Activated naive CD4-positive, alpha-beta T cell treated with anti-CD3 and anti-CD28 coated beads, Interleukin-2, amount 50 U/mL, for 24 hours (primary cell): ENCODE results near the gene PROCA1.
A peak's percentile ranks its signal among the peaks of the same experiment; 100 is the strongest.

Experiments
- H3K27ac Mint-ChIP-seq: one replicate; pipeline ENCODE4 v1.8.0; 2021; ENCODE audit warnings: mild to moderate bottlenecking, mixed read lengths
- H3K27me3 Mint-ChIP-seq: one replicate; pipeline ENCODE4 v1.8.0; 2021; ENCODE audit warnings: mixed read lengths
- H3K36me3 Mint-ChIP-seq: one replicate; pipeline ENCODE4 v1.8.0; 2021; ENCODE audit warnings: mixed read lengths
- H3K4me1 Mint-ChIP-seq: one replicate; pipeline ENCODE4 v1.8.0; 2021; ENCODE audit warnings: mixed read lengths
- H3K4me3 Mint-ChIP-seq: one replicate; pipeline ENCODE4 v1.8.0; 2021; ENCODE audit warnings: mild to moderate bottlenecking, mixed read lengths
- H3K9me3 Mint-ChIP-seq: one replicate; pipeline ENCODE4 v1.8.0; 2021; ENCODE audit warnings: mixed read lengths

Gene PROCA1

GRCh38 chr17:28706471-28707338, 5.0 kb downstream of the PROCA1 start:
- Mint-ChIP-seq H3K27ac (no peak overlapping the region), H3K4me1 (peaks cover 11% of the 10 kb centered on the region), H3K4me3 (no peak overlapping the region), H3K9me3 (no peaks in the 10 kb centered on the region), H3K27me3 (no peaks in the 10 kb centered on the region), H3K36me3 (peaks cover 6% of the 10 kb centered on the region)

- no peaks in the 10 kb centered on the region for H3K27me3 Mint-ChIP-seq
- peaks cover 7% of the 10 kb centered on the region for H3K4me1 Mint-ChIP-seq
- H3K27ac Mint-ChIP-seq: peak overlapping the region; percentile 57
- peaks cover 6% of the 10 kb centered on the region for H3K36me3 Mint-ChIP-seq
- no peaks in the 10 kb centered on the region for H3K9me3 Mint-ChIP-seq
- H3K4me3 Mint-ChIP-seq: no peak overlapping the region
Observed at GRCh38 chr17:28705728-28706334, 5.9 kb downstream of the PROCA1 start.

GRCh38 chr17:28705074-28705659, 6.5 kb downstream of the PROCA1 start:
- Mint-ChIP-seq H3K27ac (peak overlapping the region; percentile 35), H3K27me3 (no peaks in the 10 kb centered on the region), H3K36me3 (peaks cover 6% of the 10 kb centered on the region), H3K4me1 (peaks cover 3% of the 10 kb centered on the region), H3K9me3 (no peaks in the 10 kb centered on the region), H3K4me3 (no peak overlapping the region)

- no peak overlapping the region for H3K27ac Mint-ChIP-seq
- peaks cover 3% of the 10 kb centered on the region for H3K4me1 Mint-ChIP-seq
- no peaks in the 10 kb centered on the region for H3K9me3 Mint-ChIP-seq
- no peaks in the 10 kb centered on the region for H3K27me3 Mint-ChIP-seq
- peaks cover 6% of the 10 kb centered on the region for H3K36me3 Mint-ChIP-seq
- H3K4me3 Mint-ChIP-seq: no peak overlapping the region
Observed at GRCh38 chr17:28704219-28704858, 7.3 kb downstream of the PROCA1 start.

GRCh38 chr17:28703552-28704218, 8.0 kb downstream of the PROCA1 start:
- Mint-ChIP-seq H3K4me3 (no peak overlapping the region), H3K36me3 (peaks cover 6% of the 10 kb centered on the region), H3K4me1 (peaks cover 3% of the 10 kb centered on the region), H3K9me3 (no peaks in the 10 kb centered on the region), H3K27me3 (no peaks in the 10 kb centered on the region), H3K27ac (no peak overlapping the region)

- Mint-ChIP-seq H3K4me1 (peaks cover 3% of the 10 kb centered on the region), H3K4me3 (no peak overlapping the region), H3K9me3 (no peaks in the 10 kb centered on the region), H3K36me3 (peaks cover 8% of the 10 kb centered on the region), H3K27me3 (no peaks in the 10 kb centered on the region), H3K27ac (peak overlapping the region; percentile 15)
Observed at GRCh38 chr17:28702752-28703150, 8.9 kb downstream of the PROCA1 start.

GRCh38 chr17:28702026-28702751, 9.5 kb downstream of the PROCA1 start:
- Mint-ChIP-seq H3K9me3 (no peaks in the 10 kb centered on the region), H3K4me1 (peaks cover under 1% of the 10 kb centered on the region), H3K36me3 (peaks cover 8% of the 10 kb centered on the region), H3K4me3 (no peak overlapping the region), H3K27me3 (no peaks in the 10 kb centered on the region), H3K27ac (peak overlapping the region; percentile 66)

GRCh38 chr17:28700830-28701492, 10.7 kb downstream of the PROCA1 start:
- H3K4me3 Mint-ChIP-seq: no peak overlapping the region
- H3K4me1 Mint-ChIP-seq: no peaks in the 10 kb centered on the region
- H3K27me3 Mint-ChIP-seq: no peaks in the 10 kb centered on the region
- H3K9me3 Mint-ChIP-seq: no peaks in the 10 kb centered on the region
- peak overlapping the region; percentile 35 for H3K27ac Mint-ChIP-seq
- peaks cover 8% of the 10 kb centered on the region for H3K36me3 Mint-ChIP-seq

- no peak overlapping the region for H3K4me3 Mint-ChIP-seq
Observed at GRCh38 chr17:28700278-28700677, 11.4 kb downstream of the PROCA1 start.

GRCh38 chr17:28698253-28698941, 13.3 kb downstream of the PROCA1 start:
- H3K36me3 Mint-ChIP-seq: peaks cover 13% of the 10 kb centered on the region

More at GRCh38 chr17:28700278-28700677, 11.4 kb downstream of the PROCA1 start:
- Mint-ChIP-seq H3K36me3 (peaks cover 8% of the 10 kb centered on the region), H3K27me3 (no peaks in the 10 kb centered on the region), H3K27ac (no peak overlapping the region), H3K9me3 (no peaks in the 10 kb centered on the region), H3K4me1 (no peaks in the 10 kb centered on the region)

GRCh38 chr17:28693869-28694268, 17.8 kb downstream of the PROCA1 start:
- Mint-ChIP-seq H3K4me1 (no peaks in the 10 kb centered on the region), H3K27ac (no peak overlapping the region), H3K27me3 (no peaks in the 10 kb centered on the region), H3K36me3 (peaks cover 12% of the 10 kb centered on the region), H3K4me3 (no peak overlapping the region), H3K9me3 (no peaks in the 10 kb centered on the region)

More at GRCh38 chr17:28698253-28698941, 13.3 kb downstream of the PROCA1 start:
- H3K27me3 Mint-ChIP-seq: no peaks in the 10 kb centered on the region
- no peaks in the 10 kb centered on the region for H3K9me3 Mint-ChIP-seq
- H3K27ac Mint-ChIP-seq: peak overlapping the region; percentile 76
- no peaks in the 10 kb centered on the region for H3K4me1 Mint-ChIP-seq
- no peak overlapping the region for H3K4me3 Mint-ChIP-seq

- no peak overlapping the region for H3K27ac Mint-ChIP-seq
- H3K4me3 Mint-ChIP-seq: no peak overlapping the region
- H3K4me1 Mint-ChIP-seq: no peaks in the 10 kb centered on the region
- peaks cover 22% of the 10 kb centered on the region for H3K36me3 Mint-ChIP-seq
- H3K27me3 Mint-ChIP-seq: no peaks in the 10 kb centered on the region
- no peaks in the 10 kb centered on the region for H3K9me3 Mint-ChIP-seq
Observed at GRCh38 chr17:28689011-28689410, 22.7 kb downstream of the PROCA1 start.

GRCh38 chr17:28688481-28688880, 23.2 kb downstream of the PROCA1 start:
- Mint-ChIP-seq H3K4me1 (no peaks in the 10 kb centered on the region), H3K4me3 (no peak overlapping the region), H3K27ac (no peak overlapping the region), H3K27me3 (no peaks in the 10 kb centered on the region), H3K36me3 (peaks cover 20% of the 10 kb centered on the region), H3K9me3 (no peaks in the 10 kb centered on the region)

- Mint-ChIP-seq H3K36me3 (peaks cover 22% of the 10 kb centered on the region), H3K4me1 (no peaks in the 10 kb centered on the region), H3K4me3 (no peak overlapping the region), H3K27me3 (no peaks in the 10 kb centered on the region), H3K27ac (no peak overlapping the region), H3K9me3 (no peaks in the 10 kb centered on the region)
Observed at GRCh38 chr17:28686296-28686695, 25.4 kb downstream of the PROCA1 start.
